Activated T-helper 2 cell treated with anti-CD3 and anti-CD28 coated beads, Interferon-gamma antibody, Interleukin-2, Interleukin-4, amounts not matched to agents 10 μg/mL and 5 μg/mL and 100 μg/mL, durations not matched to agents 14 hours and 24 hours and 36 hours (primary cell): ENCODE data around the gene PPP4R4. TPM values are rescaled to one million over a fixed set of nuclear protein-coding genes. Genes with fewer than 3 reads are reported as not detected.
"Not testable (repeated sequence)": the region's sequence is repeated elsewhere in the genome, so short reads cannot be mapped to it uniquely, and the experiment has no call there.

Experiments used
- DNase-seq: peaks from one replicate; pipeline ENCODE4 v3.0.0; 2021; ENCODE audit warnings: low spot score
- H3K27ac Mint-ChIP-seq: one replicate; pipeline ENCODE4 v1.8.0; 2021; ENCODE audit warnings: mixed read lengths
- H3K27me3 Mint-ChIP-seq: one replicate; pipeline ENCODE4 v1.8.0; 2021; ENCODE audit warnings: low read depth, mixed read lengths
- H3K36me3 Mint-ChIP-seq: one replicate; pipeline ENCODE4 v1.8.0; 2021; ENCODE audit warnings: low read depth, mixed read lengths
- H3K4me1 Mint-ChIP-seq: one replicate; pipeline ENCODE4 v1.8.0; 2021; ENCODE audit warnings: low read depth, mixed read lengths
- H3K4me3 Mint-ChIP-seq: one replicate; pipeline ENCODE4 v1.8.0; 2021; ENCODE audit warnings: low read depth, mild to moderate bottlenecking, moderate library complexity, mixed read lengths
- H3K9me3 Mint-ChIP-seq: one replicate; pipeline ENCODE4 v1.8.0; 2021; ENCODE audit warnings: mixed read lengths
- intact Hi-C: fragments of 100-400 bp; cut with micrococcal nuclease; formaldehyde crosslinking; loops from one replicate; pipeline ENCODE4 v1.15.1; 2023
- total RNA-seq: library from RNA; stranded (reverse); gene quantifications from 2 replicates; pipeline ENCODE4 v1.2.3, GENCODE V29; 2022

PPP4R4 gene
- total RNA-seq, 1 donor from 2014 or later, result 1.8 TPM

- Mint-ChIP-seq H3K36me3 (no peaks in the 10 kb centered on the region), H3K4me1 (no peaks in the 10 kb centered on the region), H3K4me3 (no peak overlapping the region), H3K9me3 (peaks cover 5% of the 10 kb centered on the region), H3K27me3 (peaks cover 4% of the 10 kb centered on the region), H3K27ac (no peak overlapping the region)
- intact Hi-C loops, result no loop called here
- no peak for DNase-seq
Observed at GRCh38 chr14:94213021-94213420, 38.9 kb downstream of the PPP4R4 start.

- peaks cover 5% of the 10 kb centered on the region for H3K9me3 Mint-ChIP-seq
- no peaks in the 10 kb centered on the region for H3K4me1 Mint-ChIP-seq
- DNase-seq, result no peak
- intact Hi-C loops, result no loop called here
- H3K27ac Mint-ChIP-seq, result no peak overlapping the region
- no peak overlapping the region for H3K4me3 Mint-ChIP-seq
- no peaks in the 10 kb centered on the region for H3K36me3 Mint-ChIP-seq
- peaks cover 7% of the 10 kb centered on the region for H3K27me3 Mint-ChIP-seq
Observed at GRCh38 chr14:94213741-94214140, 39.6 kb downstream of the PPP4R4 start.

- H3K36me3 Mint-ChIP-seq, result no peaks in the 10 kb centered on the region
Observed at GRCh38 chr14:94217116-94217515, 43.0 kb downstream of the PPP4R4 start.

GRCh38 chr14:94218198-94218886 lies 44.2 kb downstream of the PPP4R4 start:
- DNase-seq, result not testable (repeated sequence)
- H3K4me3 Mint-ChIP-seq, result peak overlapping the region; percentile 43

More at GRCh38 chr14:94217116-94217515, 43.0 kb downstream of the PPP4R4 start:
- no peak for DNase-seq
- peaks cover 15% of the 10 kb centered on the region for H3K9me3 Mint-ChIP-seq
- H3K4me3 Mint-ChIP-seq, result no peak overlapping the region
- H3K27me3 Mint-ChIP-seq, result peaks cover 5% of the 10 kb centered on the region
- no peak overlapping the region for H3K27ac Mint-ChIP-seq
- H3K4me1 Mint-ChIP-seq, result no peaks in the 10 kb centered on the region
- intact Hi-C loops, result no loop called here

GRCh38 chr14:94224040-94224439 lies 49.9 kb downstream of the PPP4R4 start:
- H3K36me3 Mint-ChIP-seq, result no peaks in the 10 kb centered on the region
- intact Hi-C loops, result no loop called here

More at GRCh38 chr14:94218198-94218886, 44.2 kb downstream of the PPP4R4 start:
- intact Hi-C loops, H3K27ac Mint-ChIP-seq, H3K27me3 Mint-ChIP-seq, H3K4me1 Mint-ChIP-seq, H3K36me3 Mint-ChIP-seq: not testable (repeated sequence)
- H3K9me3 Mint-ChIP-seq, result peaks cover 13% of the 10 kb centered on the region

GRCh38 chr14:94225460-94226378 lies 51.6 kb downstream of the PPP4R4 start:
- peaks cover 9% of the 10 kb centered on the region for H3K9me3 Mint-ChIP-seq
- no peak for DNase-seq
- peaks cover 5% of the 10 kb centered on the region for H3K27me3 Mint-ChIP-seq
- no peak overlapping the region for H3K27ac Mint-ChIP-seq
- intact Hi-C loops, result no loop called here
- H3K36me3 Mint-ChIP-seq, result no peaks in the 10 kb centered on the region
- no peaks in the 10 kb centered on the region for H3K4me1 Mint-ChIP-seq
- H3K4me3 Mint-ChIP-seq, result no peak overlapping the region

More at GRCh38 chr14:94224040-94224439, 49.9 kb downstream of the PPP4R4 start:
- Mint-ChIP-seq H3K4me3 (no peak overlapping the region), H3K9me3 (peaks cover 10% of the 10 kb centered on the region), H3K27ac (no peak overlapping the region), H3K4me1 (no peaks in the 10 kb centered on the region), H3K27me3 (peaks cover 4% of the 10 kb centered on the region)
- DNase-seq, result no peak

GRCh38 chr14:94227029-94227428 lies 52.9 kb downstream of the PPP4R4 start:
- Mint-ChIP-seq H3K36me3 (no peaks in the 10 kb centered on the region), H3K27ac (no peak overlapping the region), H3K9me3 (no peaks in the 10 kb centered on the region), H3K27me3 (peaks cover 3% of the 10 kb centered on the region), H3K4me3 (no peak overlapping the region), H3K4me1 (no peaks in the 10 kb centered on the region)
- intact Hi-C loops, result no loop called here
- DNase-seq, result no peak

GRCh38 chr14:94237046-94237445 lies 62.9 kb downstream of the PPP4R4 start:
- Mint-ChIP-seq H3K36me3 (no peaks in the 10 kb centered on the region), H3K4me1 (peaks cover 12% of the 10 kb centered on the region), H3K4me3 (no peak overlapping the region), H3K27me3 (no peaks in the 10 kb centered on the region), H3K9me3 (no peaks in the 10 kb centered on the region), H3K27ac (no peak overlapping the region)
- intact Hi-C loops, result no loop called here
- DNase-seq, result no peak

GRCh38 chr14:94237983-94238382 lies 63.9 kb downstream of the PPP4R4 start:
- DNase-seq, result no peak
- no peak overlapping the region for H3K27ac Mint-ChIP-seq
- no peak overlapping the region for H3K4me3 Mint-ChIP-seq

GRCh38 chr14:94239406-94239805 lies 65.3 kb downstream of the PPP4R4 start:
- Mint-ChIP-seq H3K27me3 (peaks cover 2% of the 10 kb centered on the region), H3K9me3 (no peaks in the 10 kb centered on the region), H3K4me3 (no peak overlapping the region), H3K4me1 (peaks cover 12% of the 10 kb centered on the region), H3K36me3 (no peaks in the 10 kb centered on the region), H3K27ac (no peak overlapping the region)
- DNase-seq, result no peak
- intact Hi-C loops, result no loop called here

More at GRCh38 chr14:94237983-94238382, 63.9 kb downstream of the PPP4R4 start:
- Mint-ChIP-seq H3K4me1 (peaks cover 12% of the 10 kb centered on the region), H3K9me3 (no peaks in the 10 kb centered on the region), H3K27me3 (no peaks in the 10 kb centered on the region), H3K36me3 (no peaks in the 10 kb centered on the region)
- intact Hi-C loops, result no loop called here

GRCh38 chr14:94244182-94244581 lies 70.1 kb downstream of the PPP4R4 start:
- DNase-seq, result no peak
- Mint-ChIP-seq H3K36me3 (no peaks in the 10 kb centered on the region), H3K27me3 (peaks cover 5% of the 10 kb centered on the region), H3K9me3 (no peaks in the 10 kb centered on the region), H3K4me1 (no peaks in the 10 kb centered on the region), H3K27ac (no peak overlapping the region), H3K4me3 (no peak overlapping the region)
- intact Hi-C loops, result no loop called here

- H3K4me3 Mint-ChIP-seq, H3K27me3 Mint-ChIP-seq, H3K27ac Mint-ChIP-seq, DNase-seq, H3K36me3 Mint-ChIP-seq, intact Hi-C loops, H3K4me1 Mint-ChIP-seq: not testable (repeated sequence)
- H3K9me3 Mint-ChIP-seq, result peaks cover 12% of the 10 kb centered on the region
Observed at GRCh38 chr14:94264195-94264594, 90.1 kb downstream of the PPP4R4 start.

GRCh38 chr14:94267352-94267751 lies 93.2 kb downstream of the PPP4R4 start:
- H3K27me3 Mint-ChIP-seq, result no peaks in the 10 kb centered on the region
- peaks cover 7% of the 10 kb centered on the region for H3K4me1 Mint-ChIP-seq
- no peaks in the 10 kb centered on the region for H3K36me3 Mint-ChIP-seq
- DNase-seq, result no peak
- no peak overlapping the region for H3K27ac Mint-ChIP-seq
- H3K4me3 Mint-ChIP-seq, result no peak overlapping the region
- H3K9me3 Mint-ChIP-seq, result peaks cover 10% of the 10 kb centered on the region
- intact Hi-C loops, result no loop called here
